Urinary bladder (tissue), 4 donors: ENCODE measurements around the gene GGTA1. TPM values are rescaled to one million over a fixed set of nuclear protein-coding genes. Genes with fewer than 3 reads are reported as not detected.
"Not testable (repeated sequence)": the region's sequence is repeated elsewhere in the genome, so short reads cannot be mapped to it uniquely, and the experiment has no call there.

Experiments used
- DNase-seq: peaks from one replicate; pipeline ENCODE4 v3.0.0-alpha.2; 2015; ENCODE audit errors: extremely low spot score
- H3K27ac ChIP-seq: one replicate; pipeline ENCODE4 v1.5.1; 2013; ENCODE audit warnings: low read depth, mild to moderate bottlenecking, moderate library complexity
- H3K36me3 ChIP-seq: one replicate; pipeline ENCODE4 v1.6.1; 2013; ENCODE audit warnings: mild to moderate bottlenecking, moderate library complexity; ENCODE audit not compliant: insufficient read depth
- H3K4me1 ChIP-seq: one replicate; pipeline ENCODE4 v1.6.1; 2013; ENCODE audit warnings: mild to moderate bottlenecking, moderate library complexity; ENCODE audit not compliant: insufficient read depth
- H3K4me3 ChIP-seq: one replicate; pipeline ENCODE4 v1.5.1; 2013; ENCODE audit warnings: low read depth, low read length
- WGBS: extraction: QIAGEN DNeasy Blood & Tissue Kit; methylation state at CpG from one replicate; pipeline ENCODE4 v1.1.7; 2013; 5-methylcytosine and 5-hydroxymethylcytosine counted together
- polyA plus RNA-seq: library from polyadenylated mRNA; stranded (reverse); fragments of 200-250 nt; gene quantifications from one replicate; pipeline ENCODE4 v1.2.3, GENCODE V29; 2013
- total RNA-seq: library from RNA; depleted of rRNA; stranded (reverse); fragments of >200 nt; gene quantifications from one replicate; pipeline ENCODE4 v1.2.3, GENCODE V29; 2014
- donor health status: healthy with polysubstance abuse.
- donor health status: healthy.

Gene GGTA1
- total RNA-seq (10.2 TPM), polyA plus RNA-seq (5.1 TPM)

DNA sequence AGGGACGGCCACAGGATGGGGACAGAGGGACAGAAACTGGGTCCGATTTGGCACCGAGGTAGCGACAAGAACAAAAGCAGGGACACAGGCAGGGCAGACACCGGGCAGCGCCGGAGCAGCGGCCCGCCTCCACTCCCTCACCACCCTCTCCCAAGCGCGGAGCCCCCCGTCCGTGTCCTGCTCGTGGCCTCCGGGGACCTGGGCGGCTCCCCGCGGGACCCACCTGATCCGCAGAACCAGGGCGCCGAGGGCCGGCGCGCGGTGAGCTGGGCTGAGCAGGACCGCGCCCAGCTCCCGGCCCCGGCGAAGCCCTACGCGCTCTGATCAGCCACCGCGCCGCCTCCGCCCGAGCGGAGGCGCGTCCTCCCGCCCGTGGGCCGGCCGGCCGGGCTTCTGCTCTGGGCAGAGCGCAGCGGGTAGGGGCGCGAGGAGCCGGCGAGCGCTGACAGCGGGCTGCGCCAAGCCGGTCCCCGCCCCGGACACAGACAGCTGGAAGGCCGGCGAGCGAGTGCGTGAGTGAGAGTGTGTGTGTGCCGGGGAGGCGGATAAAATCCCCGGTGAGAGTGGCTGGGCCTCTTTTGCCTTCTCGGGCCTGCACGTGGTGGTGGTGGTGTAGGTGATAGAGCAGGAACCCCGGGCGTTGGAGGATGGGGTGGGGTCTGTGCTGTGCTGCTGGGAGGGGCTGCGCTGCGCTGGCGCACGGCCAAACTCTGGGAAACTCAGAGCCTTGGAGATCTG is at the start of gene GGTA1:
GGTA1 (minus strand) TSS at position 418 of the 738 bp plus-strand sequence. CDS start 31,922 bp downstream, outside the sequence.
- H3K4me3 ChIP-seq = peak within 1 kb of the TSS; percentile 42
- DNase-seq = no peak
- under 1% methylated on average over 72 of the region's 72 CpGs for WGBS
- H3K4me1 ChIP-seq = no peaks in the 10 kb centered on the region
- no peaks in the 10 kb centered on the region for H3K36me3 ChIP-seq
- no peak within 1 kb of the TSS for H3K27ac ChIP-seq

DNA sequence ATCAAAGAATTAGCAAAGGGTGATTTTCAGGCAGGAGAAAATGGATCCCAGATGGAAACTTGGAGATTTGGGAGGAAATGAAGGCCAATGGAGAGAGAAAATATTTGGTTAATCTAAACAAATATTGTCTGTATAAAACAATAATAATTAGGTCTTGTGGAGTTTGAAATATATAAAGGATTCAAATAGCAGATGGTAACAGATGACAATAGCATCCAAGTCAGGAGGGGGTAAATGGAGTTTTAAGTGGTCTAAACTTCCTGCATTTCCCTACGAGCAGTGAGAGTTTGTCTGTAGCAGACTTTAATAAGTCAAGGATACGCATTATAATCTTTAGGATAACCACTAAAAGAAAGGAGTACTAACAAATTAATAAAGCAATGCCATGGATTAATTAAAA is 49.0 kb upstream of the GGTA1 start:
- no peak for DNase-seq
- 91% methylated on average over 2 of the region's 2 CpGs for WGBS

DNA sequence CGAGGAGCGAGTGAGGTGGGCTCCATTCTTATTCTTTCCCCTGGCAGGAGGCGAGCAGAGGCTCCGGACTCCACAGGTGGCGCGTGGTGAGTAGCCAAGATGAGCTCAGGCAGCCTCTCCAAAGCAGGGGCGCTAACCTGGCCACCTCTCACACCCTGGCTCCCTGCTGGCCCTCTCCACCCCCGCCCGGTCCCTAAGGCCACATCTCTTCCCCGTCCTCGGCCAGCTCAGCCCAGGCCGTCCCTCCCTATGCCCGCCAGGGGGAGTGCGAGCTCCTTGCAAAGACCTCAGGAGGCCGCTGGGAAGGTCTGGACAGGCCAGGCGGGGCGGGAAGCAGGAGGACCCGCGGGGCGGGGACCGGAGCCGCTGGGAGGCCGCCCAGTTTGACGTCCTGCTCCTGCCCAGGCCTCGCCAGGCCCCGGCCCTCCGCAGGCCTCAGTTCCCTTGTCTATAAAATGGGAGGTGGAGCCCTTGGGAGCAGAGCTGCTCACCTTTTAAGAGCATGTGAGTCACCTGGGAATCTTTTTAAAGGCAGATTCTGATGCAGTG is 46.3 kb upstream of the GGTA1 start:
- WGBS = 4% methylated on average over 27 of the region's 27 CpGs
- H3K36me3 ChIP-seq = no peaks in the 10 kb centered on the region
- H3K27ac ChIP-seq = no peak overlapping the region
- no peak overlapping the region for H3K4me3 ChIP-seq
- peak; percentile 90 for DNase-seq
- H3K4me1 ChIP-seq = no peaks in the 10 kb centered on the region

More for the DNA sequence above, 49.0 kb upstream of the GGTA1 start:
- H3K4me1 ChIP-seq = no peaks in the 10 kb centered on the region
- no peak overlapping the region for H3K4me3 ChIP-seq
- no peaks in the 10 kb centered on the region for H3K36me3 ChIP-seq
- H3K27ac ChIP-seq = no peak overlapping the region

DNA sequence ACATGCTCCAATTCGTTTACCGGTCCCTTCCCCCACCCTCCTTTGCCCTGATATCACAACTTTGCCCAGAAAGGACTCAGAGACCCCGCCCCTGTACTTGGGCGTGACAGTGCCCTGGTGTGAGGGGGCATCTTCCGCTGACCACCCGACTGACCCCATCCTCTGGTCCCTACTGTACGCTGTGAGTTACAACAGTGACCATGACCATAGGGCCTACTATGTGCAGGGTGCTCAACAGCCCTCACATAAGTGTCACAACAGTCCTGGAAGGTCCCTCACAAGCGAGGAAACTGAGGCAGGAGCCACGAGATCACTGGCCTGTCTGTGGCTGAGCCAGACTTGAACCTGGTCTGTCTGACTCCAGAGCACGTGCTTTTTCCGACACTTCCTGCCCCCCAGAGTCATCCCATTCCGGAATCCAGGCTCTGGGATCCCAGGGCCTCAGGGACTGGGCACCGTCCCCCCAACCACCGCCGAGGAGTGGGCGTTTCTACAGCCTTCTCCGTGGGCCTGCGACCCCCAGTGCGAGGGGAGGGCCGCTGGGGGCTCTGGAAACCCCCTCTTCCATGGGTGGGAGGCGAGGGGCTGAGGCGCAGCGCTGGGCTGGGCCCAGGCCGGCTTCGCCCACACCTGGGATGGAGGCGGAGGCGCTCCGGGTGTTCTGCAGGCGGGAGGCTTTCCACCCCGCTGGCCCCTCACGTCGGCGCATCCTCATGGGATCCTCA is 45.7 kb upstream of the GGTA1 start:
- 49% methylated on average over 33 of the region's 33 CpGs for WGBS
- no peak overlapping the region for H3K4me3 ChIP-seq

DNA sequence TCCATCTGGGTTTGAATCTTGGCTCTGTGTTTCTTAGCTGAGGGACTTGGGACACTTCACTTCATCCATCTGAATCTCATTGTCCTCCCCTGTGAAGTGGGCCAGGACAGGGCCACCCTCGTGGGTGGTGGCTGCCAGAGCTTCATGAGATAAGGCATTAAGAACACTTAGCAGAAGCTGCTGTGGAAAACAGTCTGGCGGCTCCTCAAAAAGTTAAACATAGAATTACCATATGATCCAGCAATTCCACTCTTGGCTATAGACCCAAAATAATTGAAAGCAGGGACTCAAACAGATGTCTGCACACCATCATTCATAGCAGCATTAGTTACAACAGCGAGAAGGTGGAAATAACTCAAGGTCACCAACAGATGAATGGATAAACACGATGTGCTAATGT is 42.4 kb upstream of the GGTA1 start:
- no peaks in the 10 kb centered on the region for H3K4me1 ChIP-seq
- DNase-seq = no peak
- WGBS = 59% methylated on average over 4 of the region's 4 CpGs
- H3K4me3 ChIP-seq = no peak overlapping the region
- no peaks in the 10 kb centered on the region for H3K36me3 ChIP-seq
- no peak overlapping the region for H3K27ac ChIP-seq

More for the DNA sequence above, 45.7 kb upstream of the GGTA1 start:
- Histone ChIP-seq H3K36me3 (no peaks in the 10 kb centered on the region), H3K4me1 (no peaks in the 10 kb centered on the region), H3K27ac (no peak overlapping the region)
- DNase-seq = no peak

DNA sequence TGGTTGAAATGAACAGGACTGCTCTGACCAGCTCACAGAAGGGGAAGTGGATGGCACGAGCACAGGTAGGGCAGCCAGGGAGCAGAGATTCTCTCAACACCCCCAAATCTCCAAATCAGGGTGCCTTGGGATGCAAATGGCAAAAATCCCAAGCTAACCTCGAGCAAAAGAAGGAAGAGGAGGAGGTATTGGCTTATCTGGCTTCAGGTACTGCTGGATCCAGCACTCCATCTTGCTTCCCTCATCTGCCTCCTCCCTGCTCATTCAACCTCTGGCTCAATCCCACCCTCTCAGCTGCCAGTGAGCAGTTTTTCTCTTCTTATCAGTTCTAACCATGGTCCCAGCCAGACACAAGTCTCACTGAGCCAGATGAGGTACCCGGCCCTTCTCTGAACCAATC is 41.6 kb upstream of the GGTA1 start:
- Histone ChIP-seq H3K36me3 (no peaks in the 10 kb centered on the region), H3K27ac (no peak overlapping the region), H3K4me3 (no peak overlapping the region), H3K4me1 (no peaks in the 10 kb centered on the region)
- DNase-seq = no peak
- 89% methylated on average over 3 of the region's 3 CpGs for WGBS

DNA sequence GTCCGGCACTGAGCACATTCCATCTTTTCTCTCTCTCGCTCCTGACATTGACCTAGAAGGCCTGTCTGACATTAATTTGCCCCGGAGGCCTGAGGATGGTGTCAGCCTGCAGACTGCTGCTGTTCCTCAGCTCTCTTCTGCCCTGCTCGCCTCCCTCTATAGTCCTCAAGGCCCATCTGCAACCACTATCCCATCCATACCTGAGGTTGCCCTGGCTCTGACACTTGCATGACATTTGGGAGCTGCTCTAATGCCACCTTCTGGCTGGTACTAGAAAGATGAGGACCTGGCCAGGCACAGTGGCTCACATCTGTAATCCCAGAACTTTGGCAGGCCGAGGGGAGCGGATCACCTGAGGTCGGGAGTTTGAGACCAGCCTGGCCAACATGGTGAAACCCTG is 38.6 kb upstream of the GGTA1 start:
- 89% methylated on average over 7 of the region's 7 CpGs for WGBS

DNA sequence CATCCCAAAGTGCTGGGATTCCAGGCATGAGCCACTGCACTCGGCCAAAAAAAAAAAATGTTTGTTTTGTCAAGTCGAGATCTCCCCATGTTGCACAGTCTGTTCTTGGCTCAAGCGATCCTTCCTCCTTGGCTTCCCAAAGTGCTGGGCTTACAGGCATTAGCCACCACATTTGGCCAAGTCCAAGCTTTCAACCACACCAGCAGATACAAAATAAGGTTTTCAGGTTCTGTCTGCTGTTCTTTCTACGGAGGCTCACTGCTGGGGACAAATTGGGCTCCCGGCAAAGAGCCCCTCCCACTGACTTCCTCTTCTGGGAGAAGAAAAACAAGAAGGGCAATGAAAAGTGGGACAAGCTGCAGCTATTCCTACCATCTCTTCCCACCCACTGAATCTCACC is 37.6 kb upstream of the GGTA1 start:
- no peak overlapping the region for H3K4me3 ChIP-seq
- DNase-seq = no peak
- H3K4me1 ChIP-seq = no peaks in the 10 kb centered on the region
- no peaks in the 10 kb centered on the region for H3K36me3 ChIP-seq
- no peak overlapping the region for H3K27ac ChIP-seq
- 36% methylated on average over 5 of the region's 5 CpGs for WGBS

More for the DNA sequence above, 38.6 kb upstream of the GGTA1 start:
- Histone ChIP-seq H3K27ac (no peak overlapping the region), H3K36me3 (no peaks in the 10 kb centered on the region), H3K4me1 (no peaks in the 10 kb centered on the region), H3K4me3 (no peak overlapping the region)
- DNase-seq = no peak

DNA sequence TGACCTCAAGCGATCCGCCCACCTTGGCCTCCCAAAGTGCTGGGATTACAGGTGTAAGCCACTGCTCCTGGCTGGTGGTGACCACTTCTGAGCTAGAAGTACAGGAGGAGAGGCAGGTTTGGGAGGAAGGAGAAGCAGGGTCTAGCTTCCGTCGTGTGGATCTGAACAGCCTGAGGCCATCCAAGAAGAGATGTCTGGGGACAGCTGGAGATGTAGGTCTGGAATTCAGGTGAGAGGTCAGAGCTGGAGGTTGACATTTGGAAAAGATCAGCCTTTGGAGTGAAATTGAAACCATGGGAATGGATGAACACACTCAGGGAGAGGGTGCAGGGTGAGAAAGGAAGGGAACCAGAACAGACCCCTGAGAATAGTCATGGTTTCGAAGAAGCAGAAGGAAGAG is 33.2 kb upstream of the GGTA1 start:
- Histone ChIP-seq H3K4me1 (no peaks in the 10 kb centered on the region), H3K36me3 (no peaks in the 10 kb centered on the region), H3K27ac (no peak overlapping the region), H3K4me3 (no peak overlapping the region)
- DNase-seq = no peak
- 94% methylated on average over 5 of the region's 5 CpGs for WGBS

DNA sequence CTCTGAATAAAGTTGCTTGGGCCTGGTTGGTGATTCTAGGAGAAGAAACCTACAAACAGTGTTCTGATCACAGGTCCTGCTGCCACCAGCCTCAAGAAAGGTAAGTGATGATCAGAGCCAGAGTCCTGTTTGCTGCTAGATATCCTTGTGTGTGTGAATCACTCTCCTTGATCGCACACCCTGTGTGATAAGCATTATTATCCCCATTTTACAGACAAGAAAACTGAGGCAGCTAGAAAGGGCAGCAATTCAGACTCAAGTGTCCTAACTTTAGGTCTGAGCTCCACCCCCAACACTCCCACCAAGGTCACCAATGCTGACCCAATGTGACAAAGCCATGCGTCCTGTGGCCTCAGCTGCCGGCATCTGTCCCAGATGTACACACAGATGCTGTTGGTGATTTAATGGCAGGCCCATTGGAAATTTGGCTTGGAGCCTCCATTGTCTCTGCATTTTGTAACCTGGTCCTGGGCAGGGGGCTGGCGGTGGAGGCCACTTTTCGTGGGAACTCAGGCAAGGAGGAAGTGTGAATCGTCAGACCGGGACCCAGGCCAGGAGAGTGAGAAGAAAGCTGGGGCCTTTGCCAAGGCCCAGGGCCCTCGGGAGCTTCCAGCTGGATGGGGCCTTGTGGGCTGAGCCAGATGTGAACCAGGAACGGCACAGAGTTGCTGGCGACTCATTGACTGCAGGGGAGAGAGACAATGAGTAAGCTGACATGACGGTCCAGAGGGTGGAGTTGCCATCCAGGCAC is 29.8 kb upstream of the GGTA1 start:
- Histone ChIP-seq H3K4me3 (no peak overlapping the region), H3K4me1 (no peaks in the 10 kb centered on the region), H3K27ac (no peak overlapping the region), H3K36me3 (no peaks in the 10 kb centered on the region)
- peak; percentile 67 for DNase-seq
- whole genome bisulfite sequencing = 27% methylated on average over 11 of the region's 11 CpGs

DNA sequence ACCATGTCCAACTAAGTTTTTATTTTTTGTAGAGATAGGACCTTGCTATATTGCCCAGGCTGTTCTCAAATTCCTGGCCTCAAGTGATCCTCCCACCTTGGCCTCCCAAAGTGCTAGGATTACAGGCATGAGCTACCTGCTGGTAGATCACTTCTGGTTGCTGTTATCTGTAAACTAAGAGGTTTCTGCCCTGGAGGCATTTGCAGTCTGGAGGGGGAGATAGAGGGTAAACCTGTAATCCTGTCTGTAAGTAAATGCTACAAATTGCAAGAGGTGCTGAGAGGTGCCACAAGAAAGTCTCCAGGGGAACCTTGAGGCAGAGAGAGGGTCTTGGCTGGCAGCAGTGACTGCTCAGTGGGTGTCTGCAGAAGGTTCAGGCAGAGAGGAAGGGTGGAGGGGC is 29.0 kb upstream of the GGTA1 start:
- DNase-seq = no peak
- Histone ChIP-seq H3K4me1 (no peaks in the 10 kb centered on the region), H3K36me3 (no peaks in the 10 kb centered on the region), H3K27ac (no peak overlapping the region), H3K4me3 (no peak overlapping the region)

DNA sequence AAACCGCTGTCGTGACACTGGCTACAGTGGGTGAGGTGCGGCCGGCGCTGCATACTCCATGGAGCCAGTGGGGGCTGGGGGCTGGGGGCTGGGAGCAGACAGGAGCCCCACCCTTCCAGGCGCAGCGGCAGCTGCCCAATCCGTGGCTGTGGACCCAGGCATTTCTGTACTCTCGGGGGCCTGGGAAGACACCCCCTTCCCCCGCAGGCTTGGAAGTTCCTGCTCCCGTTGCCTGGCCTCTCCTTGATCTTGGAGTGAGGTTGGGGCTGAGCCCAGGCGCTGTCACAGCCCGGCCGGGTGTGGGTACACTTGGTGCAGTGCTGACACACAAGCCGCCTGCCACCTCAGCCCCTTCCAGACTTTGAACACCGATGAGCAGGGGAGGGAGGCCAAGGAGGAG is 27.7 kb upstream of the GGTA1 start:
- Histone ChIP-seq H3K4me1 (no peaks in the 10 kb centered on the region), H3K36me3 (no peaks in the 10 kb centered on the region), H3K4me3 (no peak overlapping the region), H3K27ac (no peak overlapping the region)
- DNase-seq = no peak
- 82% methylated on average over 16 of the region's 16 CpGs for WGBS

DNA sequence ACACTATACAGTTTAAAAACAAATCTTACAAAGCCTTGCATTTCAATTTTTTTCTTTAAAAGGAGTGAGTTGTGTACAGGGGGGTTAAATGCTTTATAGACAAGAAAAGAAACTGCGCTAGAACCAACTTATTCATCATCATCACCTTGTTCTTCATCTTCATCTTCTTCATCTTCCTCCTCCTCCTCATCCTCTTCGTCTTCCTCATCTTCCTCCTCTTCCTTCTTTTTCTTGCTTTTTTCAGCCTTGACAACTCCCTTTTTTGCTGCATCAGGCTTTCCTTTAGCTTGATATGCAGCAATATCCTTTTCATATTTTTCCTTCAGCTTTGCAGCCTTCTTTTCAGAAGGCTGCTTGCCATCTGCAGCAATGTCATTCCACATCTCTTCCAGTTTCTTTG is 20.0 kb upstream of the GGTA1 start:
- H3K27ac ChIP-seq, DNase-seq, H3K4me1 ChIP-seq, H3K36me3 ChIP-seq, H3K4me3 ChIP-seq: not testable (repeated sequence)
- WGBS = 79% methylated on average over 2 of the region's 2 CpGs
